K562 (cell line): Measurements from ENCODE around the gene MYL11. TPM values are rescaled to one million over a fixed set of nuclear protein-coding genes. Genes with fewer than 3 reads are reported as not detected.

ENCODE experiments used
- ATAC-seq: fragments of 200-7000 bp; cut with Tn5 transposase; 3 replicates; pipeline ENCODE4 v1.9.1; 2020; ENCODE audit warnings: moderate library complexity
- BruUV-seq: library from RNA; stranded (reverse); fragments of 400-500 nt; replicated peaks from 2 replicates; lab custom pipeline; 2021; lab: Mats Ljungman, UMichigan
- CTCF ChIA-PET: fragments of 300-600 bp; formaldehyde crosslinking; extraction: SDS; loops from one replicate; lab custom pipeline; 2021; ENCODE audit warnings: low intra/inter-chr PET ratio; lab: Yijun Ruan, JAX
- POLR2A ChIA-PET: fragments of 300-600, 350-650 bp; sonication (Branson Sonifier 250); formaldehyde crosslinking; extraction: SDS; loops from one replicate; lab custom pipeline; 2021; ENCODE audit warnings: antibody characterized with exemption, inconsistent platforms; lab: Yijun Ruan, JAX
- DNase-seq, 4 experiments: peaks; one replicate each; pipeline versions ENCODE4 v3.0.0 to v3.0.0-alpha.2; 2011 to 2018; ENCODE audit warnings: low spot score in 3 of 4, mixed read lengths in 3 of 4; ENCODE audit errors: extremely low read depth in 1 of 4
- FAIRE-seq: peaks from 2 replicates; lab custom pipeline; 2011; peaks lifted over from hg19 to GRCh38; lab: Jason Lieb, UNC
- H2AFZ ChIP-seq: 2 replicates; pipeline ENCODE4 v1.6.0; 2011; ENCODE audit warnings: low read depth, low read length, control low read depth, inconsistent platforms
- H3K27ac ChIP-seq: fragments of 200-600 bp; 3 replicates; pipeline ENCODE4 v1.8.0; 2011; ENCODE audit warnings: low read depth, mild to moderate bottlenecking, control low read depth, inconsistent platforms, low read length, moderate library complexity, mixed read lengths; ENCODE audit errors: extremely low read depth
- H3K27me3 ChIP-seq, 2 experiments: fragments of 300-600 bp in 1 of 2; 2 replicates in 1 of 2; 3 replicates in 1 of 2; pipeline versions ENCODE4 v1.6.0 to v1.8.0; 2011; ENCODE audit warnings: inconsistent platforms in 2 of 2, low read length in 2 of 2, mild to moderate bottlenecking in 1 of 2, mixed read lengths in 1 of 2, moderate library complexity in 1 of 2; ENCODE audit not compliant: control insufficient read depth in 2 of 2, insufficient read depth in 2 of 2
- H3K36me3 ChIP-seq: fragments of 300-600 bp; 3 replicates; pipeline ENCODE4 v1.8.0; 2011; ENCODE audit warnings: mild to moderate bottlenecking, low read length, inconsistent platforms; ENCODE audit not compliant: control insufficient read depth, insufficient read depth
- H3K4me1 ChIP-seq, 2 experiments: fragments of 200-600 bp in 1 of 2; replicated peaks in 1 of 2; 2 replicates in 1 of 2; 3 replicates in 1 of 2; pipeline versions ENCODE4 v1.5.1 to v1.8.0; 2011; ENCODE audit warnings: inconsistent platforms in 2 of 2, low read length in 2 of 2, mild to moderate bottlenecking in 1 of 2, mixed read lengths in 1 of 2, moderate library complexity in 1 of 2; ENCODE audit not compliant: control insufficient read depth in 2 of 2, insufficient read depth in 2 of 2
- H3K4me2 ChIP-seq: 2 replicates; pipeline ENCODE4 v1.6.1; 2011; ENCODE audit warnings: low read length, control low read depth, inconsistent platforms, mixed read lengths; ENCODE audit not compliant: insufficient read depth
- H3K4me3 ChIP-seq: fragments of 200-600 bp; sonication (generic), shearing (Covaris generic); 2 replicates; pipeline ENCODE4 v1.5.1; 2016; ENCODE audit warnings: control low read depth, inconsistent platforms
- H3K79me2 ChIP-seq: fragments of 200-600 bp; 3 replicates; pipeline ENCODE4 v1.8.0; 2011; ENCODE audit warnings: low read length, inconsistent platforms; ENCODE audit not compliant: control insufficient read depth, insufficient read depth
- H3K9ac ChIP-seq, 2 experiments: 2 replicates each; pipeline versions ENCODE4 v1.6.0 to v1.6.1; 2011; ENCODE audit warnings: low read depth in 2 of 2, low read length in 2 of 2, control low read depth in 1 of 2, inconsistent platforms in 1 of 2, mild to moderate bottlenecking in 1 of 2, mixed read lengths in 1 of 2; ENCODE audit not compliant: insufficient read depth in 1 of 2
- H3K9me1 ChIP-seq: one replicate; pipeline ENCODE4 v1.6.0; 2011; ENCODE audit warnings: inconsistent platforms, mild to moderate bottlenecking, low read length, moderate library complexity; ENCODE audit not compliant: control insufficient read depth, insufficient read depth
- H3K9me3 ChIP-seq: replicated peaks from 2 replicates; pipeline ENCODE4 v1.5.1; 2011; ENCODE audit warnings: low read depth, low read length, inconsistent platforms; ENCODE audit not compliant: control insufficient read depth, insufficient read depth
- H4K20me1 ChIP-seq: replicated peaks from 2 replicates; pipeline ENCODE4 v1.6.1; 2011; ENCODE audit warnings: low read length, inconsistent platforms, mixed read lengths; ENCODE audit not compliant: control insufficient read depth, insufficient read depth
- C11orf30 ChIP-seq: fragments of 450-650 bp; IDR thresholded peaks from 2 replicates; pipeline ENCODE4 v1.6.1; 2016; ENCODE audit warnings: low read depth, mild to moderate bottlenecking
- CUX1 ChIP-seq: fragments of 200-800 bp; sonication (Bioruptor generic); IDR thresholded peaks from 2 replicates; pipeline ENCODE4 v1.6.1; 2016; ENCODE audit warnings: missing genetic modification characterization, missing compliant biosample characterization
- DACH1 ChIP-seq: fragments of 450-650 bp; IDR thresholded peaks from 2 replicates; pipeline ENCODE4 v1.6.1; 2018; ENCODE audit not compliant: partially characterized antibody
- PHF20 ChIP-seq: fragments of 450-650 bp; IDR thresholded peaks from 2 replicates; pipeline ENCODE4 v1.6.1; 2018; ENCODE audit not compliant: partially characterized antibody
- SAP30 ChIP-seq: fragments of 200-600 bp; sonication (generic); IDR thresholded peaks from 2 replicates; pipeline ENCODE4 v1.6.1; 2012; ENCODE audit warnings: borderline replicate concordance, low read depth, mild to moderate bottlenecking, moderate library complexity, low read length, control low read depth, inconsistent platforms; ENCODE audit not compliant: insufficient read depth, poor library complexity, severe bottlenecking
- TFAP4 ChIP-seq: sonication (generic); formaldehyde crosslinking; IDR thresholded peaks from 2 replicates; pipeline ENCODE4 v1.8.0; 2022; ENCODE audit warnings: missing genetic modification reagents, mild to moderate bottlenecking, moderate library complexity, borderline replicate concordance
- THAP7 ChIP-seq: fragments of 250-450 bp; sonication (Bioruptor Pico); IDR thresholded peaks from 2 replicates; pipeline ENCODE4 v1.5.0; 2021
- U2AF1 ChIP-seq: fragments of 200-400 bp; formaldehyde crosslinking; optimal IDR thresholded peaks from 2 replicates; pipeline ENCODE3; 2017; ENCODE audit warnings: mild to moderate bottlenecking, low read depth, low read length, moderate library complexity
- ZBTB34 ChIP-seq: fragments of 250-450 bp; sonication (Bioruptor Pico); IDR thresholded peaks from 2 replicates; pipeline ENCODE4 v1.8.0; 2021; ENCODE audit warnings: mild to moderate bottlenecking, moderate library complexity
- ZNF76 ChIP-seq: fragments of 250-450 bp; sonication (Bioruptor Pico); IDR thresholded peaks from 2 replicates; pipeline ENCODE4 v1.4.0; 2020; ENCODE audit warnings: mild to moderate bottlenecking, moderate library complexity, borderline replicate concordance
- WGBS: fragments of 100-300 bp; shearing (Covaris generic); methylation state at CpG from one replicate; pipeline ENCODE4 v1.1.6; 2016; ENCODE audit warnings: low coverage, mixed read lengths; ENCODE audit not compliant: insufficient coverage; ENCODE audit errors: missing lambda C conversion rate; 5-methylcytosine and 5-hydroxymethylcytosine counted together
- in situ Hi-C: fragments of 300-500 bp; cut with MboI; formaldehyde crosslinking; loops from 4 replicates; pipeline ENCODE4 v1.15.0; 2018; ENCODE audit warnings: inconsistent platforms, mixed read lengths
- intact Hi-C: fragments of 100-400 bp; cut with micrococcal nuclease; formaldehyde crosslinking; loops from 2 replicates; pipeline ENCODE4 v1.14.2; 2022
- polyA plus RNA-seq, 8 experiments: library from polyadenylated mRNA; depleted of rRNA in 4 of 8; stranded (reverse) in 5 of 8; unstranded in 3 of 8; fragments of >200 nt; fragmentation: Nextera tagmentation in 2 of 8; fragmentation: Illumina TruSeq in 1 of 8; extraction: Ambion mirVana in 2 of 8; extraction: Trizol in 1 of 8; gene quantifications; 2 replicates each; pipeline versions ENCODE4 v1.2.1 to v1.2.3, GENCODE V29; 2011 to 2014; ENCODE audit warnings: inconsistent platforms in 1 of 8, missing spikeins in 1 of 8
- total RNA-seq, 7 experiments: library from RNA; depleted of rRNA in 6 of 7; stranded (reverse); fragments of >200 nt in 6 of 7; fragmentation: Illumina TruSeq in 2 of 7; extraction: Trizol in 2 of 7; gene quantifications; 2 replicates each; pipeline versions ENCODE4 v1.2.1 to v1.2.3, GENCODE V29; 2011 to 2021; ENCODE audit warnings: low replicate concordance in 1 of 7

The MYL11 gene
- total and polyA plus RNA-seq, 9 of the 15 experiments (the other 6 are each of a cell fraction or from before 2014, with no cell fraction given) = 0.31 to 1.5 (median 0.73) TPM; not detected in 4

- peak within 1 kb of the TSS; percentile 79 to 95 for H3K9ac ChIP-seq
- CTCF ChIA-PET = interaction anchor here (0.6 kb wide), 1 partner anchor 314 kb away, joined by 4 read pairs; no protein-coding TSS in a partner anchor
- TF ChIP-seq DACH1 = peak; percentile 18
- TF ChIP-seq SAP30 = no peak
- TF ChIP-seq U2AF1 = no peak
- TF ChIP-seq ZBTB34 (CRISPR knock-in tag) = no peak
- no peak for TF ChIP-seq CUX1 (CRISPR knock-in tag)
- no peak for TF ChIP-seq THAP7 (CRISPR knock-in tag)
- TF ChIP-seq C11orf30 = 0 out of 2 replicates have a peak, but pooled peaks have one; percentile 16
- peak; percentile 62 for TF ChIP-seq PHF20
- peak; percentile 89 for TF ChIP-seq TFAP4 (CRISPR knock-in tag)
- no peak for TF ChIP-seq ZNF76
These were observed 20.8 kb downstream of the MYL11 start, which contains the start of gene ZNF48 for GRCh38 chr16:30395155-30395991. Gene ZNF48 (plus strand): TSS chr16:30395420. CDS start chr16:30395795, 375 bp downstream.

More at GRCh38 chr16:30395155-30395991, 20.8 kb downstream of the MYL11 start, which contains the start of gene ZNF48:
- Histone ChIP-seq H4K20me1 (no peaks in the 10 kb centered on the region), H3K4me2 (peak within 1 kb of the TSS; percentile 76), H3K27ac (peak within 1 kb of the TSS; percentile 86), H3K27me3 (no peaks in the 10 kb centered on the region), H3K4me3 (peak within 1 kb of the TSS; percentile 87), H3K4me1 (peaks cover 26 to 53% of the 10 kb centered on the region in 2 experiments), H3K9me1 (no peaks in the 10 kb centered on the region), H3K9me3 (no peaks in the 10 kb centered on the region), H3K36me3 (peaks cover 21% of the 10 kb centered on the region; the same call in 2 of the 3 replicates), H3K79me2 (peaks cover 10% of the 10 kb centered on the region), H2AFZ (peak within 1 kb of the TSS; percentile 93)
- no TSS peak for BruUV-seq
- POLR2A ChIA-PET = interaction anchor here (0.6 to 1.1 kb wide), 10 partner anchors 9 to 347 kb away, joined by 3 to 5 read pairs (median 3); partner anchors contain the start of genes DCTPP1, TBC1D10B and ZNF689
- intact Hi-C loops (loop anchor here (2.0 kb wide), 1 partner anchor 15 kb away; no protein-coding TSS in a partner anchor), in situ Hi-C loops (no loop called here)
- FAIRE-seq (no peak), DNase-seq (peak; percentile 82 to 92 (median 89)), ATAC-seq (peak; percentile 95)
- 0% methylated on average over 56 of the region's 103 CpGs for whole genome bisulfite sequencing
